GM21619 (cell line): ENCODE results near the gene MAP2.
"Not testable (repeated sequence)": the region's sequence is repeated elsewhere in the genome, so short reads cannot be mapped to it uniquely, and the experiment has no call there.

Source experiments
- ATAC-seq: cut with Tn5 transposase; IDR thresholded peaks from one replicate; pipeline ENCODE4 v1.9.1; 2021; ENCODE audit not compliant: unreplicated experiment

The MAP2 gene

DNA sequence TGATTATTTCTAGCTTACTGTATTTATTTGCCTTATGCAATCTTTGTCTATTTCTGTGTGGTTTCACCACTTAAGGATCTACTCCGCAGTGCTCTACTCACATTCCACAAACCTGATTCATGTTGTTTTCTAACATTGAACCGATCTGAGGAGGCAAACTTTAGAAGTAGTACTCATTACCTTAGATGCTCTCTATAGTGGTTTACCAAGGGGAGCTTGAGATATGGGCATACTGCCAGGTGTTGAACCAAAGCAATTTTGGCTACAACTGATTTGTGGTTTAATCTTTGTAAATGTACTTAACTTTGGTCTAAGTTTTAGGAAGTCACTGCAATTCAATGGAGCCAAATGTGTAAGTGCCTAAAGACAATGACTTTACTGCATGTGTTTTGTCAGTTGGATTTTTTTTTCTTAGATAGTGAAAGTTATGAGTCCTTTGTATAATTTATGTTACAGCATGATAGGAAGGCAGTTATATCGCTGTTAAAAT is 50.1 kb downstream of the MAP2 start:
- no peak for ATAC-seq

DNA sequence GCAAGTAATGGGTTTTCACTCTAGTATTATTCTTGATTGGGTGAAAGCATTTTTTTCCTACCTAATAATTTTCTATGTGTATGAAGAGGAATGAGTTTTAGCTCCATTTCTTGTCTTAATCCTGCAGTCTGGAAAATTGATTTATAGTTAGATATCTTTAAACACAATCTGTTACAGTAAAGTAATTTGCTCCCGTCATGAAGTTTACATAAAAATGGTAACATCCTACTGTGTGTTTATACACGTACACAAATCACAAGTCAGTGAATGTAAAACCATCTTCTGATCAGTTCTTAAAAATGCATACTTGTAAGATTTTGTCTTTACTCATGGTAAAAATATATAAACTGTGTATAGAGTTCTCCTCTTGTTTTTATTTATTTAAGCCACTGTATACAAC is 51.1 kb downstream of the MAP2 start:
- ATAC-seq: no peak

DNA sequence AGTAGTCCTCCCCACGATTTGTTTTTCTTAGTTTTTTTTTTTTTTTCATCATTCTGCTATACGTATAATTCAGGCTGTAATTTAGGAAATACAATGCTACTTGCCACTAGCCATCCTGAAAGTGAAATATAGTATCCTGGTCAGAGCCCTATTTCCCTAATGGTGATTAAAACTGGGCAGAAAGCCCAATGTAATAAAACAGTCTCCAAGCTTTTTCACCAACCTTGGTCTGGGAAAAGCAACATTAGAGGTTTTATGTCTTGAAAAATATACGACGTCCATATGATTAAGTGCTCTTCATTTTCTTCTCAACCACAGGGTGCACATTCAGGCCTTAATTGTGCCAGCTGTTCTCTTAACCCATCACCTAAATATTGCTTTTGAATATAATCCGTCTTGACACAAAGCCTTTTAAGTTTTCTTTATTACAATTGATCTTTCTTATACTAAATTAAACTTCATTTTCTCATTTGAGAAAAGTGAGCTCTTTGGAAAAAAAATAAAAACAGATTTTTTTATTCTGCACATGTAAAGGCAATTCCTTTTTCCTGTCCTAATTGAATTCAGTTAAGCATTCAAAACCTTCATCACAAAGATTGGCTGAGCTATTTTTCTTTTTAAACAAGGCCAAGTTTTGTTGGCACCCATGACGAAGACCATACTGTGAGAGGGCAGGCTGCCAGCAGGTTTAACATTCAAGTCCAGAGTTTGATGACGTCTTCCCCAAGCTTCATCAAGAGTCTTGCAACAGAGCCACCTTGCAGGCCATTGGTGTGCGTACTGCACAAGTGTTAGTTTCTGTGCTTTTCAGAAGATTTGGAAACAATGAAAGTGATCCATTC is 52.7 kb downstream of the MAP2 start:
- no peak for ATAC-seq

DNA sequence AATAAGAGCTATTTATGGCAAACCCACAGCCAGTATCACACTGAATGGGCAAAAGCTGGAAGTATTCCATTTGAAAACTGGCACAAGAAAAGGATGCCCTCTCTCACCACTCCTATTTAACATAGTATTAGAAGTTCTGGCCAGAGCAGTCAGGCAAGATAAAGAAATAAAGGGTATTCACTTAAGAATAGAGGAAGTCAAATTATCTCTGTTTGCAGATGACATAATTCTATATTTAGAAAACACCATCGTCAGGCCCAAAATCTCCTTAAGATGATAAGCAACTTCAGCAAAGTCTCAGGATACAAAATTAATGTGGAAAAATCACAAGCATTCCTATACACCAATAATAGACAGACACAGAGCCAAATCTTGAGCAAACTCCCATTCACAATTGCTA is 68.4 kb downstream of the MAP2 start:
- not testable (repeated sequence) for ATAC-seq

DNA sequence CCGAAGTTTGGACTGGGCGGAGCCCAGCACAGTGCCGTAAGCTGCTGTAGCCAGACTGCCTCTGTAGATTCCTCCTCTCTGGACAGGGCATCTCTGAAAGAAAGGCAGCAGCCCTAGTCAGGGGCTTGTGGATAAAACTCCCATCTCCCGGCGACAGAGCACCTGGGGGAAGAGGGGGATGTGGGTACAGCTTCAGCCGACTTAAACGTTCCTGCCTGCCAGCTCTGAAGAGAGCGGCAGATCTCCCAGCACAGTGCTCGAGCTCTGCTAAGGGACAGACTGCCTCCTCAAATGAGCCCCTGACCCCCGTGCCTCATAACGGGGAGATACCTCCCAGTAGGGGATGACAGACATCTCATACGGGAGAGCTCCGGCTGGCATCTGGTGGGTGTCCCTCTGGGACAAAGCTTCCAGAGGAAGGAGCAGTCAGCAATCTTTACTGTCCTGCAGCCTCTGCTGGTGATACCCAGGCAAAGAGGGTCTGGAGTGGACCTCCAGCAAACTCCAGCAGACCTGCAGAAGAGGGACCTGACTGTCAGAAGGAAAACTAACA is 71.3 kb downstream of the MAP2 start:
- ATAC-seq: not testable (repeated sequence)

DNA sequence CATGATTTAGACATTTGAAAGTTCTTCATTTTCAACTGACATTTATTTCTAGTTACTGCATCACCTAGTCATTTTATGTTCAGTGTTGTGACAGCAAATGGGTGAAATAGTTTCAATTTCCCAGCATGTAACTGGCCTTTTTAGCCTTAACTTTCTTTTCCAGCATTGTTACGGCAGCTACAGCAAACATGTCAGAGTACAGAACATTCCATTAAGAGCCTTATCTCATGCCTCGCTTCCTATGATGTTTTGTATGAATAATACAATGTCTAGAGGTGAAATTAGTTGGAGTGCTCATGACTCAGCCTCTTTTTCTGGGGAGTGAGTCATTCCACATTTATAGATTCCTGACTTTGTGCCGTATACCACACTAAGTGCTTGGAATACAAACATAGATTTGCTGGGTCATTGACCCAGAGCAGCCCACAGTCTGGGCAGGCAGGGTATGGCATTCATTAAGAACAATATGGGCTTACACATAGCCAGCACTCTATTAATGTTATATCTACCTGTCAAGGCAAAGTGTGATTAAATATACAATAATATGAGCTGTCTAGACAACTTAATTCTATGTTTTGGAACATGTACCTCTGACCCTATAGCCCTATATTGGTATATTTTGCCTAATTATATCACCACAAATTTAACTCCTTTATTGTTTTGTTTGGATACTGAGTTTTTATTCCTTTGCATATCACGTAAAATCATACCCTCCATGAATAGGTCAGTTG is 72.2 kb downstream of the MAP2 start:
- no peak for ATAC-seq

DNA sequence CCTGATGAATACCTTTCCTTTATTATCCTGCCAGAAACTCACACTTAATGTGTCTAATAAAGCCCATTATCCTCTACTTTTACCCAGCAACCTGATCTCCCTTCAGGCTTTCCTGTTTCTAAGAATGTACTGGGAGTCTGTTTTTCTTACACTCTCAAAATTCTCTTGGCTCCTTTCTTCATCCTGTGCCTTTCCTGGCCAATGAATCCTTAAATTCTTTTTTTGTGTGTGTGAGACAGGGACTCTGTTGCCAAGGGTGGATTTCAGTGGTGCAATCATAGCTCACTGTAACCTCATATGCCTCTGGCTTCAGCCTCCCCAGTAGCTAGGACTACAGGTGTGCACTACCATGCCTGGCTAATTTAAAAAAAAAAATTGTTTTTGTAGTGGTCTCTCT is 72.7 kb downstream of the MAP2 start:
- ATAC-seq: no peak

DNA sequence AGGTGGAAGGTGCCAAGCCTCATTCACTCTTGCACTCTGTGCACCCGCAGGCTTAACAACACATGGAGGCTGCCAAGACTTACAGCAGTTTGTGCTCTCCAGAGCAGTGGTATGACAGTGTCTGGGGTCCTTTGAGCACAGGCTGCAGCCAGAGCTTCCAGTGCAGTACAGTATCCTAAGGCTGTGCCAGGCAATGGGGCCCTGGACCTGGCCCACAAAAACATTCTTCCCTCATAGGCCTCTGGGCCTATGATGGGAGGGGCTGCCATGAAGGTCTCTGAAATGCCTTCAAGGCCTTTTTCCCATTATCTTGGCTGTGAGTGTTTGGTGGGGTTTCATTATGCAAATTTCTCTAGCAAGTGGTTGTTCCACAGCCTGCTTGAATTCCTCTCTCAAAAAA is 74.8 kb downstream of the MAP2 start:
- no peak for ATAC-seq

DNA sequence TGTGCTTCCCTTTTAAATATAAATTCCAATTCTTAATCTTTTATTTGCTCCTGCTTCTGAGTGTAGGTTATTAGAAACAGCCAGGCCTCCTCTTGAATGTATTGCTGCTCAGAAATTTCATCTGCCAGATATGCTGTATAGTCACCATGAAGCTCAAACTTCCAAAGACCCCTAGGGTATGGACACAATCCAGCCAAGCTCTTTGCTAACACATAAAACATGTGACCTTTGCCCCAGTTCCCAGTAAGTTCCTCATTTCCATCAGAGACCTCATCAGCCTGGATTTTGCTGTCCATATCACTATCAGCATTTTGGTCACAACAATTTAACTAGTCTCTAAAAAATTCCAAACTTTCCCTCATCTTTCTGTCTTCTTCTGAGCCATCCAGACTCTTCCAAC is 75.2 kb downstream of the MAP2 start:
- ATAC-seq: no peak

DNA sequence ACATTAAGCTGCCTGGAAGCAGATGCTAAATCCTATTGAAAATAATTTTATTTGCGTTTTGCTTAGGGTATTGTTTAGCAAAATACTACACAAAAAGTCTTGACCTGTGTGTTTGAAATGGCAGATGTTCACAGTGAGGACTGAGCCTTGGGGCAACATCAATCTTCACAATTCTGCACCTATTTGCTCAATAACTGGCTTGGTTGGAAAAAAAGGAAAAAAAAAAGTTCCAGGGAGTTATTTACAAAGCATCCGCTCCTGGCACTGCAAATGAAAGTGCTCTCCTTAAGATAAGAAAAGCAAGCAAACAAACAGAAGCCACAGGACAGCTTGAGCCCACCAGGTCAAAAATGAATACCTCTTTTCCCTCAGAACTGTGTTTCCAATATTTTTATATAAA is 77.7 kb downstream of the MAP2 start:
- ATAC-seq: no peak

DNA sequence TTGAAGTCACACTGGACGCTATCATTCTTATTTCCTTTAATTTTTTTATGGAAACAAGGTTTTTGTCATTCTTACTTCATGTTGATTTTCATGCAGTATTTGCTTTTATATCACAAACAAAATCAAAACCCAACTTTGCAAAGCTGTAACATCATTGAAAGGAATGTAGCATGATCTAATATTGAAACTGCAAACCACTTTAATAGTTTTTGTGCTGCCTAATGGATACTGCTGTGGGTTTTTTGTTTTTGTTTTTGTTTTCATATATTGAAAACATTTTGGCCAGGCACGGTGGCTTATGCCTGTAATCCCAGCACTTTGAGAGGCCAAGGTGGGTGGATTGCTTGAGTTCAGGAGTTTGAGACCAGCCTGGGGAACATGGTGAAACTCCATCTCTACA is 81.6 kb downstream of the MAP2 start:
- ATAC-seq: no peak

DNA sequence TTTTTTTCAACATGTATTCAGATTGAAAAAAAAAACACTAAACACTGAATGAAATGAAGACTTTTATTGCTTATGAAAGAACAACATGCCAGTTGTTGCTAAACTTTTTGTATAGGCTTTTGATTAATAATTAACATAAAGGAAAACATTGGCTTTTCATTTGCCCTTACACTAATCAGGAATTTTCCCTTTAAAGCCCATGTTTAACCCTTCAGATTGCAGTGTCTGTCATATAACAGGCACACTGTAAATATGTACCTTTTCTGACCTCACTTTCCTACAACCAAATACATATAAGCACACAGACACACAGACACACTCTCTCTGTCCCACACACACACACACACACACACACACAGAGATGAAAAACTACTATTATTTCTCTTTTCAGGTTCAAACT is 84.4 kb downstream of the MAP2 start:
- ATAC-seq: no peak

DNA sequence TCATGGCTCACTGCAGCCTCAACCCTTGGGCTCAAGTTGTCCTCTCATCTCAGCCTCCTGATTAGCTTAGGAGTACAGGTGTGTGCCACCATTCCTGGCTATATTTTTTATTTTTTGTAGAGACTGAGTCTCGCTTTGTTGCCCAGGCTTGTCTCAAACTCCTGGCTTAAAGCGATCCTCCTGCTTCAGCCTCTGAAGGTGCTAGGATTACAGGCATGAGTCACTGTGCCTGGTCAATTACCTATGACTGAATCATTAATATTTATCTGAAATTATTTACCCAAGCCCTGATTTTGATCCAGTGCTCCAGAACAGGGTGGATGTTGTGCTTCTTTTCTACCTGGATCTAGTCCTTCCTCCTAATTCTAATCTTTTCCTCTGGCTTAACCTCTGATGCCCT is 87.8 kb downstream of the MAP2 start:
- no peak for ATAC-seq

DNA sequence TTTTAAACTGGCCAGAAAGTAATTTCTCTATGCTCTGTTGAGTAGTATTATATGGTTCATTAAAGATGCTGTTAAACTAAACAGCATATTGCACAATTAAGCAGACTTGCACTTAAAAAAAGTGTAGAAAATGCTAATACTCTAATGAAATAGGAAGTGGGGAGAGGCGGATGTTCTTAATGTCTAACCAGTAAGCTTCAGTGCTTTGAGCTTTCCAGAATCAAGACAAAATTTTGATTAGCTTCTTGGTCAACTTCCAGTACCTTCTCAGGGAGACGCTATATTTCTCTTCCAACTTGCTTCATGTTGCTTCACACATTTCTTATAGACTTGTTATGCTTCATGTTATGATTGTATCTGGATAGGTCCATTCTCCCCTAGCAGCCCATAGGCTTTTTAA is 89.1 kb downstream of the MAP2 start:
- ATAC-seq: no peak

DNA sequence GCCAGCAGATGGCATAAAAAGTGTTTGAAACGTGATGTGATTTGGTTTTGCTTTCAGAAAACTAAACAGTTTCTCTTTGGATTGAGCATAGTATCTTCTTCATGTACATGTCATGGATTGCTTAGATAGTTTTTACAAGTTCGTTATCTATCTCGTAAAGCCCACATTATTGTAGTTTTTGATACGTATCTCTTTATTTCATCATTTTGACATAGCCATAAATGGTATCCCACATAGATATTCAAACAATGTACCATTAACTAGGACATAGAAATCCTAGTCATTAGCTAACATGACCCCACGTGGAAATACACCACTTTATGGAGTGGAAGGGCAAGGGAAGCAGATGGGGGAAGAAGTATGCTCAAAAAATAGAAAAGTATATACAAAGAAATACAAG is 93.6 kb downstream of the MAP2 start:
- no peak for ATAC-seq

DNA sequence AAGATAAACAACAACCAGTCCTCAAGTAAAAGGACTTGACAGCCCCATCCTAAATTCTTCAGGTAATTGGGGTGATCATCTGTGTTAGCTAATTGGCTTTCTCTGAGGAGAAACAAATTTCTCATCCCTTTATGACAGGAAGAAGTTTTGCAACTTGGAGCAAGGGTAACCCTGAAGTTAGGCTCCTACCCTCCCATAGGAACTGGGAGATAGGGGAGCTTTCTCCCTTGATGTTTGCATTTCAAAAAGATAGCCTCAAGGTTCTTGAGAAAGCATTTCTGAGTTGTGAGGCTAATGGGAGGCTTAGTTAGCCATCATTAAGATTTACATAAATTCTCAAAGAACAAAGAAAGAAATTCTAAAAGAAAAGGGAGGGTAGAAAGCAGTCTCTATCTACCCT is 95.4 kb downstream of the MAP2 start:
- ATAC-seq: no peak

DNA sequence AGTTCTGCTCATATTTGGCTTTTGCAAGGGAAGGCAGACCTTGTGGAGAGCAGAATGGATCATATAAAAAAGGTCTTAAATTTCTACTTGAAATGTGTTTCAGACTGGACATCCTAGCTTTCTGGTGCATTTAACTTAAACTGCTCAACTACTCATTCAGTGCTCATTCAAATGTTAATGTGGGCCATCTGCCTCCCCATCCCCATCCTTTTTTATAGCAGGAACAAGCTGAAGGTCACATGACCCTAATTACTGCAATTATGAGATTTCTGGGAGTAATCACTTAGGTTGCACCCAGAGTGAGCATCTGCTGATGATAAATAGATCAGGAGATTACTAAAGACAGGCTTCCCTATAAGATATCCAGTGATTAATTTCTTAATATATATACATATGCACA is 96.1 kb downstream of the MAP2 start:
- no peak for ATAC-seq

DNA sequence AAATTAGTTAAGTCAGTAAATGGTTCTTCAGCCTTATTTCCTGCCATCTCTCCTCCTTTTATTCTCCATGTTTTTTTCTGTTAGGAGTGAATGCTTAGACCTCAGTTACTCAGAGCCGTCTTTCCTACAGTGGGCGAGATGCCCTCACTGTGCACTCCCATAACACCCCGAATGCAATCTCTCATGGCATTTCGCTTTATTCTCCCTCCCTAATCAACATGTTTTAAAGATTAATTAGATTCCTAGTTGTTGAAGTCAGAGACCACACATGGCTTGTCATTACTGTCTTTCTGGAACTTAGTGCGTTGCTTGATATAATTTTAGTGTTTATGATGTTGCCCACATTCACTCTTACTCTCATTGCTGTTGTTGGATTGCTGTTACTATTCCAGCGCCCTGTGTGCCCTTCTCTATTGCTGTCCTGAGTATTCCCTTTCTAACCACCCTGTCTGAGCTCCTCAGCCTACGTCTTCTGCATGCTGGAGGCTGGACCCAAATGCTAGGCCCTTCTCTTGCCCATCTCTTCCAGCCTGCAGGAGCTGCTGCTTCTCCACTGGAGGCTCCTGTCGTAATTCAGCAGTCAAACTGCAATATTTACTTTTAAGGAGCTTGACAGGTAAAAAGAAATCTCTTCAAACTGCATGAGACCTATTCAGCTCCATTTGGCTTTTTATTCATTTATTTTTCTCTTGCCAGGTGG is 99.3 kb downstream of the MAP2 start:
- ATAC-seq: no peak

DNA sequence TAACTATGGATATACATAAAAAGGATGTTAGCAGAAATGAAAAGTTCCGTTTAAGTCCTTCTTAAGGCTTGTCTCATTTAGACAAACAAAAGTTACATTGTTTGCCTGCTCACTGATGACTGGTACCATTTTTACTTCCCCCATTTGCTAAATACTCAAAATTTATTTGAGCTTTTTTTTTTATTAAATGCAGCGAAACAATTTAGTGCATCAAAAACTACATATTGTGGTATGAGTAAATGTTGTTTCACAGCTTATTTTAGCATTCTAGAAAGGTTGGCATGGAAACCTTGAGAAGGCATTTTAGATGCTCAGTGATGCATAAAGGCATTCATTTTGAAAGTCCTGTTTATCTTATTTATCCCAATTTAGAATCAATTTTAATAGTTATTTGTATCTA is 100.0 kb downstream of the MAP2 start:
- peak; percentile 57 for ATAC-seq

DNA sequence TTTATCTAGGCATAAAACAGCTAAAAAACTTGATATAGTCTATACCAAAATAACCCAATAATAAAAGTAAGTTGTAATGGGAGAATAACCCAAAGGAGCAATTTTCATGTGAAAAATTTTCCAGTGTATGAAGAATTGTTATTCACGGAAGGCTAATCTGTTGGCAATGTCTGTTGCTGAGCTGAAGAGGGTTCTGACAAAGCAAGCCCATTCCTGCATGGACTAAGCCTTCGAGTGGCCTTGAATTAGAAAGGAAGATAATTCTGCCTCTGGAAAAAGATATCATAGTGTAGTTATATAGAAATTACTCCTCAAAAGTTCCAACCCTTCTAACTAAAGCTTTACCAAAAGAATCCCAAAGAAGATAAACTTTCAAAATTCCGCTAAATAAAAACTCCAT is 101.5 kb downstream of the MAP2 start:
- ATAC-seq: no peak

DNA sequence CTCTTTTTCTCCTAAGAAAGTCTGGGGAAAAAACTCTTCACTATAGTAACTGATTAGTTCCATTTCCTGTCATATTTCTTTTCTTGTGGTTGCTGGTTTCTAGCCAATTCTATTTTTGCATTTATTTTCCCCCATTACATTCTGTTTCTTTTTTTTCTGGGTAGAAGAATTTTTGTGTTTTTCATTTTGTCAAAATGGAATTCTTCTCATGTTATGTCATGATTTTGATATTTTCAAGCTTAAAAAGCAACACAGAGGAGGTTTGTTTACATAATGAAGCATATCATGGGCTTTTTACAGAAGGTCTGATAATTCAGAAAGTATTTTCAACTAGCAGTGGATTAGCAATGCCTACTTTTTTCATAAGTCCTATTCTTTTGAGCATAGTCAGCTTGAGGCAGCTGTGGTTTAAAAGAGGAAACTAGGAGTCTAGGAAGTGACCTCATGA is 102.0 kb downstream of the MAP2 start:
- peak; percentile 33 for ATAC-seq
